ENCODE measurements around the gene UST. TPM values are rescaled to one million over a fixed set of nuclear protein-coding genes. Genes with fewer than 3 reads are reported as not detected.

UST gene
- total and polyA plus RNA-seq, 2 donors (not counting 1 experiment from before 2014, with no cell fraction given) = 7.3 to 16.9 TPM

DNA sequence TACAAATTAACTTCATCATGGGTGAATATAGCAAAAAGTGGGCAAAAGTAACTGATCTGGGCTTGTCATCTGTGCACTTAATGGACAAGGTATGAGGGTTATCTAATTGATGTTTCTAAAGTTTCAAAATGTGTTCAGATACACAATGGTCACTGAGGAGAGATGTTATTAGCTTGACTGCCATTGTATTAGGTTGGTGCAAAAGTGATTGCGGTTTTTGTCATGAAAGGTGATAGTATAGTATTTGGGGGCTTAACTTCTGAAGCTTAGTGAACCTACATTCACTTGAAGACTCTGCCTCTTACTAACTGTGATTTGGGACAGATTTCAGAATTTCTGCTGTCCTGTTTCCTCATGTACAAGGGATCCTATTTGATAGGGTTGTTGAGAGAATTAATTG, 159.6 kb downstream of the UST start:
- no peak overlapping the region for H3K4me3 ChIP-seq (ENCODE audit: control extremely low read depth in 1 of 5, extremely low read depth in 1 of 5, insufficient read depth in 1 of 5, low read depth in 2 of 5, low read length in 4 of 5)
- H3K4me1 Mint-ChIP-seq = peaks cover 16% of the 10 kb centered on the region
- no peaks in the 10 kb centered on the region for H3K4me1 ChIP-seq (ENCODE audit: control insufficient read depth in 2 of 2, insufficient read depth in 2 of 2, low read length in 2 of 2)
- no peak for ATAC-seq (ENCODE audit: low read depth)
- peaks cover 8% of the 10 kb centered on the region for H4K20me1 ChIP-seq (ENCODE audit: control insufficient read depth, insufficient read depth, low read length, poor library complexity, severe bottlenecking)
- H3K27me3 ChIP-seq (replicated peaks in 1 of 4; ENCODE audit: control extremely low read depth in 1 of 4, control insufficient read depth in 3 of 4, insufficient read depth in 4 of 4, low read length in 3 of 4) = no peaks in the 10 kb centered on the region
- no peak overlapping the region for H3K27ac Mint-ChIP-seq
- CTCF ChIA-PET = no interaction called here
- H3K36me3 ChIP-seq (replicated peaks in 1 of 2; ENCODE audit: control extremely low read depth in 1 of 2, control insufficient read depth in 1 of 2, extremely low read depth in 1 of 2, insufficient read depth in 2 of 2, low read length in 1 of 2) = no peaks in the 10 kb centered on the region
- no peaks in the 10 kb centered on the region for H3K27me3 Mint-ChIP-seq
- no CpG with 5 or more reads among the region's 1 CpG for WGBS (ENCODE audit: insufficient coverage)
- no peak overlapping the region for H3K4me3 Mint-ChIP-seq
- no peak overlapping the region for H3K4me2 ChIP-seq (replicated peaks; ENCODE audit: low read depth, low read length, poor library complexity, severe bottlenecking)
- H3K27ac ChIP-seq (ENCODE audit: low read length in 2 of 2) = no peak overlapping the region
- POLR2A ChIA-PET = no interaction called here
- TF ChIP-seq EZH2 (IDR thresholded peaks at IDR 0.05; ENCODE audit: borderline replicate concordance, insufficient read depth, low read depth, low read length, poor library complexity, severe bottlenecking) = no peak
- TF ChIP-seq, protein P1, sequence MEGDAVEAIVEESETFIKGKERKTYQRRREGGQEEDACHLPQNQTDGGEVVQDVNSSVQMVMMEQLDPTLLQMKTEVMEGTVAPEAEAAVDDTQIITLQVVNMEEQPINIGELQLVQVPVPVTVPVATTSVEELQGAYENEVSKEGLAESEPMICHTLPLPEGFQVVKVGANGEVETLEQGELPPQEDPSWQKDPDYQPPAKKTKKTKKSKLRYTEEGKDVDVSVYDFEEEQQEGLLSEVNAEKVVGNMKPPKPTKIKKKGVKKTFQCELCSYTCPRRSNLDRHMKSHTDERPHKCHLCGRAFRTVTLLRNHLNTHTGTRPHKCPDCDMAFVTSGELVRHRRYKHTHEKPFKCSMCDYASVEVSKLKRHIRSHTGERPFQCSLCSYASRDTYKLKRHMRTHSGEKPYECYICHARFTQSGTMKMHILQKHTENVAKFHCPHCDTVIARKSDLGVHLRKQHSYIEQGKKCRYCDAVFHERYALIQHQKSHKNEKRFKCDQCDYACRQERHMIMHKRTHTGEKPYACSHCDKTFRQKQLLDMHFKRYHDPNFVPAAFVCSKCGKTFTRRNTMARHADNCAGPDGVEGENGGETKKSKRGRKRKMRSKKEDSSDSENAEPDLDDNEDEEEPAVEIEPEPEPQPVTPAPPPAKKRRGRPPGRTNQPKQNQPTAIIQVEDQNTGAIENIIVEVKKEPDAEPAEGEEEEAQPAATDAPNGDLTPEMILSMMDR (IDR thresholded peaks at IDR 0.05) = no peak
- no peak overlapping the region for H2AFZ ChIP-seq (ENCODE audit: insufficient read depth, low read depth, low read length, poor library complexity, severe bottlenecking)
- H3K9me3 ChIP-seq (ENCODE audit: control extremely low read depth in 1 of 3, control insufficient read depth in 2 of 3, insufficient read depth in 1 of 3, low read length in 2 of 3) = no peaks in the 10 kb centered on the region
- no peak for DNase-seq
- intact Hi-C loops (cut with micrococcal nuclease) = no loop called here
- no peak overlapping the region for H3K9ac ChIP-seq (ENCODE audit: low read length)
- peaks cover 20% of the 10 kb centered on the region for H3K79me2 ChIP-seq (ENCODE audit: control insufficient read depth, insufficient read depth, low read length)
- H3K9me3 Mint-ChIP-seq (ENCODE audit: insufficient read depth) = no peaks in the 10 kb centered on the region

DNA sequence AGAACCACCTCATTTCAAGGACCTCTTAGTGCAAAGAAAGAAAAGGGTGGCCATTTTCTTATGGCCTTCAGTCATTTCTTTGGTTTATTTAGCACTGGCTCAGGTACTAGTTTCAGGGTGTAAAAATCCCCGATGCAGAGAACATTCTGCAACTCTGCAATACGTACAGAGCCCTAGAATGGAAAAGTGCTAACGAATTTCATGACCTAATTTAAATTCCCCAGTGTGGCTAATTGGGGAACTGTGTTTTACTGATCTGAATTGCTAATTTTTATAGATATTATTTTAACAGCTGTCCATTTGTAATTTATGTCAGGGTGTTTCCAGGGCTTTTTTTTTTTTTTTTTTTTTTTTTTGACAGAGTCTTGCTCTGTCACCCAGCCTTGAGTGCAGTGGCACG, 160.7 kb downstream of the UST start:
- H3K4me3 Mint-ChIP-seq = no peak overlapping the region
- POLR2A ChIA-PET = no interaction called here

More for the DNA sequence above, 160.7 kb downstream of the UST start:
- peaks cover 18% of the 10 kb centered on the region for H3K4me1 Mint-ChIP-seq
- no peak overlapping the region for H3K4me3 ChIP-seq (ENCODE audit: control extremely low read depth in 1 of 5, extremely low read depth in 1 of 5, insufficient read depth in 1 of 5, low read depth in 2 of 5, low read length in 4 of 5)
- H2AFZ ChIP-seq (ENCODE audit: insufficient read depth, low read depth, low read length, poor library complexity, severe bottlenecking) = no peak overlapping the region
- no peaks in the 10 kb centered on the region for H3K36me3 ChIP-seq (replicated peaks in 1 of 2; ENCODE audit: control extremely low read depth in 1 of 2, control insufficient read depth in 1 of 2, extremely low read depth in 1 of 2, insufficient read depth in 2 of 2, low read length in 1 of 2)
- no peaks in the 10 kb centered on the region for H3K4me1 ChIP-seq (ENCODE audit: control insufficient read depth in 2 of 2, insufficient read depth in 2 of 2, low read length in 2 of 2)
- CTCF ChIA-PET = no interaction called here
- no peaks in the 10 kb centered on the region for H3K9me3 Mint-ChIP-seq (ENCODE audit: insufficient read depth)
- no peak overlapping the region for H3K9ac ChIP-seq (ENCODE audit: low read length)
- H3K9me3 ChIP-seq (ENCODE audit: control extremely low read depth in 1 of 3, control insufficient read depth in 2 of 3, insufficient read depth in 1 of 3, low read length in 2 of 3) = no peaks in the 10 kb centered on the region
- WGBS (ENCODE audit: insufficient coverage) = no CpG with 5 or more reads among the region's 4 CpGs
- peaks cover 8% of the 10 kb centered on the region for H4K20me1 ChIP-seq (ENCODE audit: control insufficient read depth, insufficient read depth, low read length, poor library complexity, severe bottlenecking)
- no peaks in the 10 kb centered on the region for H3K27me3 Mint-ChIP-seq
- intact Hi-C loops (cut with micrococcal nuclease) = no loop called here
- H3K27ac ChIP-seq (ENCODE audit: low read length in 2 of 2) = no peak overlapping the region
- no peak overlapping the region for H3K4me2 ChIP-seq (replicated peaks; ENCODE audit: low read depth, low read length, poor library complexity, severe bottlenecking)
- no peaks in the 10 kb centered on the region for H3K27me3 ChIP-seq (replicated peaks in 1 of 4; ENCODE audit: control extremely low read depth in 1 of 4, control insufficient read depth in 3 of 4, insufficient read depth in 4 of 4, low read length in 3 of 4)
- peaks cover 21% of the 10 kb centered on the region for H3K79me2 ChIP-seq (ENCODE audit: control insufficient read depth, insufficient read depth, low read length)
- TF ChIP-seq, protein P1 (IDR thresholded peaks at IDR 0.05) = no peak
- TF ChIP-seq EZH2 (IDR thresholded peaks at IDR 0.05; ENCODE audit: borderline replicate concordance, insufficient read depth, low read depth, low read length, poor library complexity, severe bottlenecking) = no peak
- ATAC-seq (ENCODE audit: low read depth) (no peak), DNase-seq (peak; percentile 10)
- H3K27ac Mint-ChIP-seq = no peak overlapping the region
